Inflammatory macrophage treated with lipopolysaccharide for 1 hour (primary cell): Measurements from ENCODE around the gene HGFAC.

ENCODE experiments used
- DNase-seq, 2 donors: peaks; one replicate each; pipeline ENCODE4 v3.0.0-alpha.2; 2020 to 2022

The HGFAC gene

DNA sequence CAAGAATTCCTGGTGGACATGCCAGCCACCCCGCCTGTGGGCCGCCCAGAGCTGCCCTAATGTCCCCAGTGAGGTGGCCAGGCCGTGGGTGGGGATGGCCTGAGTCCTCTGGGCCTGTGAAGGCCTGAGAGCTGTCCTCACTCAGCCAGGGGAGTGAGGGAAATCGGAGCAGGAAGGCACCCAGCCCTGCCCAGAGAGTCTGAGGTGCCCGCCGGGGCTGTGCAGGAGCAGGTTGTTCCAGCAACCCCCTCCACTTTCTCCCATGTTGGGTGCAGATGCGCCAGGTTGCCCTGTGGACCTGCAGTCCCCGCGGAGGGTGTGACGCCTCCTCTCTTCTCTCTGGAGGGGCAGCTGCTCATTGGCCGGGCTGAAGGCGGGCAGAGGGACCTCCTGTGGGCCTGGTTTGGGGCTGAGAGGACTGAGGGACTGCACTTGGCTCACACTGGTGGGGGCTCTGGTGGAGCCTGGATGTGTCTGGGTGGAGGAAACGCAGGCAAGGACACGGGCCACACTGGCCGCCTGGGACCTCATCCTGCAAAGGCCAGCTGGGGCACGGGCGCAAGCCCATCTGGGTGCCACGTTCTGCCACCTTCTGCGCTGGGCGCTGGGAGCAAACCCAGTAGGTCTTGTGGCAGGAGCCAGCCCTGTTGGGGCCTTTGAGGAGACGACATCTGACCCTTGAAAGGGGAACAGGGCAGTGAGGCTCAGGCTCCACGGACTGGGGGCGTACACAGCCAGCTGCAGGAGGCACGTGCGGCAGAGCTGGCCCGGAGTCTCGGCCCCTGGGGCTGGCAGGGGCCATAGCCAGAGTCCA, 35.4 kb downstream of the HGFAC start:
- DNase-seq = no peak

GRCh38 chr4:3477750-3478430, 36.1 kb downstream of the HGFAC start:
- DNase-seq = no peak

DNA sequence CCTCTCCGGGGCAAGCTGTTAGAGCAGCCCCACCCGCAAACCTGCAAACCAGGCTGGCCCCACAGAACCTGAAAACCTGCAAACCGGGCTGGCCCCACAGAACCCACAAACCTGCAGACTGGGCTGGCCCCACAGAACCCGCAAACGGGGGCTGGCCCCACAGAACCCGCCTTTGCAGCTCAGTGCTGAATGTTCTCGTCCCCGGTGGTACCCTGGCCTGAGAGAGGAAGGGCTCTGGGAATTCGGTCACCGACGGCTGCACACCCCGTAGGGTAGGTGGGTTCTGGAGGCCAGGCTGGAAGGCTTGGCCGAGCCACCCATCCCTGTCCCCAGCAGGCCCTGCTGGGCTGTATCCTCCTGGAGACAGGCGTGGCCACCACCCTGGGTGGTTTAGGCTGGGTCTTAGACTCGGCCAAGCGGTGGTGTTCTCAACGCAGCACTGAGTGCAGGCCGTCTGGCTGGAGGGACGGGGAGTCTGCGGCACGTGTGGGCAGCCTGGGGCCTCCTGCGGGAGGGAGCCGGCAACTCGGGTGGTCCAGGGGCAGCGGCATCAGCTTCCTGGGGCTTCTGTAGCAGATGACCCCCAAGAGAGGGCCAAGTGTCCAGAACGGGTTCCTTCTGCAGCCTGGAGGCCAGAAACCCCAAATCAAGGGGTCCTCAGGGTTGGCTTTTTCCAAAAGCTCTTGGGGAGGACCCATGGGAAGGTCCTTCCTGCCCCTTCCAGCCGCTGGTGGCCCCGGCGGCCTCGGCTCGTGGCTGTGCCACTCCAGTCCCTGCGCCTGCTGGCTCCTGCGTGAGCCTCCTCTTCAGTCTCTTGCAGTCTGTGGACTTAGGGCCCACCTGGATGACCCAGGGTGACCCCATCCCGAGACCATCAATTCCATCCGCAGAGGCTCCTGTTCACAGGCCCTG, 36.9 kb downstream of the HGFAC start:
- DNase-seq = no peak

DNA sequence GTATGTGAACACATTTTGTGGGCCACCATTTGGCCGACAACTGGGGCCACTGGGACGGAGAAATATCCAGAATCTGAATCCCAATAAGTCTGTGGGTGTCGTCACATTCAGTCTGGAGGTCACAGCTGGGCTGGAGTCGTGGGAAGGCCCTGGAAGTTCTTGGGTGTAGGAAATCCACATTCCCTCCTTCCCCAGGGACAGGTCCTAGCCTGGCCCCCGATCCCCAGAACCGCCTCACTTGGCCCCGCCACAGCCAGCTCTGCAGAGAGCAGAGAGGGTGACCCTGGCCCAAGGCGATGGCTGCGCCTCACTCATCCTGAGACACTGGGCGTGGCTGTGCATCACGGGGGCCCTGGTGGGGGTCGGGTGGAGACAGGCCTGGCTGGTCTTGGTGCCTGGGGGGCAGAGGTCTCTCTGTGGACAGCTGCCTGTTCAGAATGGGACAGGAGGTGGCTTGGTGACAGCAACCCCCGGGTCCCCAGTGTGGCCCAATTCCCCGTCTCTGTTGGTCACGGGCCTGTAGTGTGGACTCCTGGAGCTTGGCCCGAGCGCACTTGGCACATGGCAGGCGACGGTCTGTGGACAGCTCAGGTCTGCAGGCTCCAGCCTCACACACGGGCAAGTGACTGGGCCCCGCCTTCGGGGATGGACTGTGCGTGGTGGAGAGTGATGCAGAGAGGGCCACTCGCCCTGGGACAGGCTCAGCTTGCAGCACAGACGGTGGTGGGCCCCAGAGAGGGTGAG, 37.8 kb downstream of the HGFAC start:
- DNase-seq = no peak

- DNase-seq = peak; percentile 42 to 89
Measured at GRCh38 chr4:3480528-3481112, 38.9 kb downstream of the HGFAC start.

DNA sequence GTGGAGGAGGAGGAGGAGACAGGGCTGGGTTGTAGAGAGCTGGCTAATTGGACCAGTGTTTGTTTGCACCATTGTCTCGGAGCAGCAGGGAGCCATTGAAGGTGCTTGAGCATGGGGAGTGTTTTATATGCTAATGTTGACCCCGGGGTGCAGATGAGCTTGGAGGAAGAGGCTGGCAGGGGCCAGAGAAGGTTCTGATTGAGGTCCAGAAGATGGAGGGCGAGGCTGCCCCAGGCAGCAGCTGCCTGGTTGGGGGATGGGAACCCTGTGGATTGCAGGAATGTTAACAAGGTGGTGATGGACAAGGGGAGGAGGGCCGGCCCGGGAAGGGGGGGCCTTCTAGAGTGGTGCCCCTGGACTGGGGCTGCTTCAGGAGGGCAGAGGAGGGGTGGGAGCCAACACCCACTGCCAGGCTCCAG, 39.4 kb downstream of the HGFAC start:
- DNase-seq = no peak

GRCh38 chr4:3481783-3482393, 40.1 kb downstream of the HGFAC start:
- no peak for DNase-seq

DNA sequence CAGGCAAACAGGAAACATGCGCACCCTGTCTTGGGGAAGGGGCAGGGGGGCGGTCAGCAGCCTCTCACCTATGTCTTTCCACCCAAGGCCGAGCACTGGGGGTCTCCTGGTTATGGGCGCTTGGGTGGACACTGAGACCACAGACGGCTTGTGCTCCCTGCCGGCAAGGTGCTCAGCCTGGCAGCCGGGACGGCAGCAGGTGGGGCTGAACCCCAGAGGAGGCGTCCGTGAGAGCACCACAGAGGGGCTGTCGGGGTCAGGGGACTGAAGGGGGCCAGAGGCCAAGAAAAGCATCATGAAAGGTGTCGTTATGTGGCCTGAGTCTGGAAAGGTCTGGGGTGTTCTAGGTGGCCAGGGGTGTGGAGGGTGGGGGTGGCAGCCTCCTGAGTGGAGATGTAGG, 40.9 kb downstream of the HGFAC start:
- DNase-seq = no peak

DNA sequence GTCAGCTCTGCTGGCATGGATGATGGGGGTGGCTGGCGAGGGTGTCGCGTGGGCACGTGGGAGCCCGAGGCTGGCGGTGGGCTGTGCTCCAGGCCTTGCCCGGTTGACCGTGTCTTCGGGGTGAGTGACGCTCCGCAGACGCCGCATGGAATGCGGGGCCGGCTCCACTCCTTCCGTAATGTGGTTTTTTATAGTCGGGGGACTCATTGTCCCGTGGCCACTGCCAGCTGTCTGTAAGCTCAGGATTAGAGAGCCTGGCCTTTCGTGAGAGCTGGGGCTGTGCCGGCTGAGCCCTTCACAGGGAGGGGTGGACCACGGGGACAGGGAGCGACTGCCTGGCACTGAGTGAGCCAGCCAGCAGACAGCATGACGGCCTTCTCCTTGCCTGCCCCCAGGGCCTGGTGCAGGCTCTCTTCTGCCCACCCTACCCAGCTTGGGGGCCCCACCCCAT, 41.7 kb downstream of the HGFAC start:
- DNase-seq = no peak

DNA sequence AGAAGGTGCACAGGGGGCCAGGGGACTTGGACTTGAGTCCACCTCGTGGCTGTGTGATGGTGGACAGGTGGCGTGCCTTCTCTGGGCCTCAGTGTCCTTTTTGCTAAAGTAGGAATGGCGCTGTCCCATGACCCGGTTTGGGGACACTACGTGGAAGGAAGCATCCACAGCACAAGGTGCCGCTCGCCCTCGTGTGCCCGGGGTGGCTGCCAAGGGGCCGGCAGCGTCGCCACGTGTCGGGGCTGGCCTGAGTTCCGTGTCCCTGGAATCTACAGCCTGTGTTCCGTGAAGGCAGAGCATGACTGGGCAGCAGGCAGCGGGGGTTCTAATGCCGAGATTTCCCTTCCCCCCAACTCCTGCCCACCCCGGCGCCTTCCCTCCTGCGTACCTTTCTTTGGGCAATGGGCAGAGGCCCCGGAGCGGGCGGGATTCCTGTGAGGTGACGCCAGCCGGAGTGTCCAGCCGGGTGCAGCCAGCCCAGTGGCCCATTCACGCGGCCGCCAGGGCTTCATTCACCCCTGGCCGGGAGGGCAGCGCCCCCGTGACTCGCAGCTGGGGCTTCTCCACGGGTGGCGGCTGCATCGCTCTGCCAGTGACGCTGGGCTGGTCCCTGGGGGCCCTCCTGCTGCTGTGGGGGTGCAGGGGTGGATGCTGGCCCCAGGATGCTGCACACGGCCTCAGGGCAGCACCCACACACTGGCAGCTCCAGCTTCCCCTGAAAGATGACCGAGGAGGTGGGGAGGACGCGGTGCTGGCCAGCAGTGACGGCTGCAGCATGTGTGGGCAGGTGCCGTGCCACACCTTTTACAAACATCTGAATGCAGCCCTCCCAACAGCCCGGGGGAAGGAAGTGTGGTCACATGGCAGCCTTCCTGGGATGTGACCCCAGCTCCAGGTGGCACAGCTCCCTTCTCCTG, 42.5 kb downstream of the HGFAC start:
- DNase-seq = peak in 1 of 2 donors; percentile 2

- DNase-seq = no peak
Measured at GRCh38 chr4:3485011-3485791, 43.4 kb downstream of the HGFAC start.

GRCh38 chr4:3485886-3486540, 44.2 kb downstream of the HGFAC start:
- DNase-seq = no peak

- no peak for DNase-seq
Measured at GRCh38 chr4:3486541-3487540, 45.1 kb downstream of the HGFAC start.

- DNase-seq = no peak
Measured at GRCh38 chr4:3487861-3488260, 46.1 kb downstream of the HGFAC start.

- DNase-seq = no peak
Measured at GRCh38 chr4:3488820-3489219, 47.1 kb downstream of the HGFAC start.

DNA sequence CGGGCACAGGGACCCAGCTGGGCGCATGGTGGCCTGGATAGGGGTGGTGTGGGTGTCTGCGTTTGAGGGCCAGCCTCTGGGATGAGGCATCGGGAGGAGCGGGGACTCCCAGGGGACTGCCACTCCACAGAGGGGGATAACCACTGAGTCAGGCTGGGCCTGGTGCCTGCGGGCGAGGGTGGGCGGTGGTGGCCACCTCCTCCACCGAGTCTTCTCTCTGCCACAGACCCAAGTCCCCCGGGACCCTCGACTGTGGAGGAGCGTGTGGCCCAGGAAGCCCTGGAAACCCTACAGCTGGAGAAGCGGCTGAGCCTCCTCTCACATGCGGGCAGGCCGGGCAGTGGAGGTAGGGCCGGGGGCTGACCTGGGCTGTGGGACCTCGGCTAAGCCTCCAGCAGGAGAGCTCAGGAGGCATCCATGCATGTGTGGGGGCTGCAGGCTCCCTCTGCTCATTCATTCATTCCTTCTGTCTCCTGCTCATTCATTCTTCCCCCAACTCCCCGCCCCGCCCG, 47.7 kb downstream of the HGFAC start:
- peak; percentile 29 to 60 for DNase-seq

- DNase-seq = no peak
Measured at GRCh38 chr4:3491681-3492405, 50.1 kb downstream of the HGFAC start.
